Hematopoietic multipotent progenitor cell treated with erythropoietin and hydrocortisone succinate and interleukin-3 and kit ligand, for 15 days (in vitro differentiated cells): ENCODE measurements around the gene CLCN7.

Experiments
- DNase-seq: peaks from one replicate; pipeline ENCODE4 v3.0.0-alpha.2; 2015; ENCODE audit warnings: low spot score

CLCN7 gene, protein sequence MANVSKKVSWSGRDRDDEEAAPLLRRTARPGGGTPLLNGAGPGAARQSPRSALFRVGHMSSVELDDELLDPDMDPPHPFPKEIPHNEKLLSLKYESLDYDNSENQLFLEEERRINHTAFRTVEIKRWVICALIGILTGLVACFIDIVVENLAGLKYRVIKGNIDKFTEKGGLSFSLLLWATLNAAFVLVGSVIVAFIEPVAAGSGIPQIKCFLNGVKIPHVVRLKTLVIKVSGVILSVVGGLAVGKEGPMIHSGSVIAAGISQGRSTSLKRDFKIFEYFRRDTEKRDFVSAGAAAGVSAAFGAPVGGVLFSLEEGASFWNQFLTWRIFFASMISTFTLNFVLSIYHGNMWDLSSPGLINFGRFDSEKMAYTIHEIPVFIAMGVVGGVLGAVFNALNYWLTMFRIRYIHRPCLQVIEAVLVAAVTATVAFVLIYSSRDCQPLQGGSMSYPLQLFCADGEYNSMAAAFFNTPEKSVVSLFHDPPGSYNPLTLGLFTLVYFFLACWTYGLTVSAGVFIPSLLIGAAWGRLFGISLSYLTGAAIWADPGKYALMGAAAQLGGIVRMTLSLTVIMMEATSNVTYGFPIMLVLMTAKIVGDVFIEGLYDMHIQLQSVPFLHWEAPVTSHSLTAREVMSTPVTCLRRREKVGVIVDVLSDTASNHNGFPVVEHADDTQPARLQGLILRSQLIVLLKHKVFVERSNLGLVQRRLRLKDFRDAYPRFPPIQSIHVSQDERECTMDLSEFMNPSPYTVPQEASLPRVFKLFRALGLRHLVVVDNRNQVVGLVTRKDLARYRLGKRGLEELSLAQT

DNA sequence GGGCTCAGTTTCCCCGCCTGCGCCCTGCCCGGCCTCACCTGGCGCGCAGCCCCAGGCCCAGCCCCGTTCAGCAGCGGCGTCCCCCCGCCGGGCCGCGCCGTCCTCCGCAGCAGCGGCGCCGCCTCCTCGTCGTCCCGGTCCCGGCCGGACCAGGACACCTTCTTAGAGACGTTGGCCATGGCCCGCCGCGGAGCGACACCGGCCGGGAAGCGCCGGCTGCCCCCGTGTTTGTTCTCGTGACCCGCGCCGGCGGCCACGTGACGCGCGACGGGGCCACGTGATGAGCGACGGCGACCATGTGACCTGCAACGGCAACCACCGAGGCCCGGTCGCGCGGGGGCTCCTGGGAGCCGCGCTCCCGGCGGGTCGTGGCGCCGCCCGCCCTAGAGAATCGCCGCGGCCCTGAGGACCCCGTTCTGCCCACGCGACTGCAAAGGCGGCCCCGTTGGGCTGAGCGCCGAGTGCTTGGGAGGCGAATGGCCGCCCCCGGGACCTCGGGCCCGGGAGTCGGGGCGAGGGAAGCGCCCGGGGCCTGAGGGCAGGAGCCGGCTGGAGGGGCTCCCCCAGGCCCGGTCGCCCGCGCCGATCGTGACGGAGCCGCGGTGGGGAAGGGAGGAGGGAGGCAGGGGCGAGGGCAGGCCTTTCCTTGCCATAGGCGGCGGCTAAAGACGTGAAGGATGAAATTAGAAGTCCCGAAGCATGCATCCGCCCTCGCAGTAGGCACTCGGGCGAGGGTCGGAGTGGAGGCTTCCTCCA is at the start of gene CLCN7:
CLCN7 (minus strand) TSS at position 233 of the 756 bp plus-strand sequence; CDS start at position 179, 54 bp downstream.
- DNase-seq: peak; percentile 83

GRCh38 chr16:1524366-1524765 is 49.5 kb upstream of the CLCN7 start:
- DNase-seq: no peak

- DNase-seq: no peak
These were observed 48.9 kb upstream of the CLCN7 start for GRCh38 chr16:1523581-1524245.

DNA sequence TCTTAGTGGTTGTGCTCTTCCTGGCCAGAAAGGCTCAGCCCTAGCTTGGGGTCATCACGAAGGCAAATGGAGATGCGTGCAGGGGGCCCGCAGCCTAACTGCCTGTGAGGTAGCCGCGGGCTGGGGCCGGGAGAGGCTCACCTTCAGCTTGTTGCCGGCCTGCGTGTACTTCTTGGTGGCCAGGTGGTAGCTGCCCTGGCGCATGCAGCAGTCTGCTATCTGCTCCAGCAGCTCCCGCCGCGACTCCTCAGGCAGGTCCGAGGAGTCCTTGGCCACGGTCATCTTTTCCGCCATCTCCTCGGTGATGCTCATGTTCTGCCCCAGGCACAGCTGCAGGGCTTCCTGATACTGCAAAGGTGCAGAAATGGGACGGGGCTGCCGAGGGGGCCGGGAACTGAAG is 45.6 kb upstream of the CLCN7 start:
- DNase-seq: no peak

DNA sequence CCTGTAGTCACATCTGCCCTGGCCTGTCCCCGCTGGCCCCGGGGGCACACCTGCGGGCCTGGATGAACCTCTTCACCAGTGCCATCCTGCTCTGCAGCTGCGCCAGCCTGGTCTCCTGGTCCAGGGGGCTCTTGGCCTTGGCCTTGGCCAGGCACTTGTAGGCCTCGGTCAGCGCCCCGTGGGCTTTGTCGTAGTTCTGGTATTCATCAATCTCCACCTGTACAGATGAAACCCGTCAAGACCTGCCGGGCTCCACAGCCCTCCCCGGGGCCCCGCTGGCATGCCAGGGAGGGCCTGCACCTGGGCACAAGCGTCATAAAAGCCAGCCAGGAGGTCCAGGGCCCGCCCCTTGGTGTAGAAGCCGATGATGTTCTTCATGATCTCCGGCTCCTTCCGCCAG is 45.0 kb upstream of the CLCN7 start:
- no peak for DNase-seq

DNA sequence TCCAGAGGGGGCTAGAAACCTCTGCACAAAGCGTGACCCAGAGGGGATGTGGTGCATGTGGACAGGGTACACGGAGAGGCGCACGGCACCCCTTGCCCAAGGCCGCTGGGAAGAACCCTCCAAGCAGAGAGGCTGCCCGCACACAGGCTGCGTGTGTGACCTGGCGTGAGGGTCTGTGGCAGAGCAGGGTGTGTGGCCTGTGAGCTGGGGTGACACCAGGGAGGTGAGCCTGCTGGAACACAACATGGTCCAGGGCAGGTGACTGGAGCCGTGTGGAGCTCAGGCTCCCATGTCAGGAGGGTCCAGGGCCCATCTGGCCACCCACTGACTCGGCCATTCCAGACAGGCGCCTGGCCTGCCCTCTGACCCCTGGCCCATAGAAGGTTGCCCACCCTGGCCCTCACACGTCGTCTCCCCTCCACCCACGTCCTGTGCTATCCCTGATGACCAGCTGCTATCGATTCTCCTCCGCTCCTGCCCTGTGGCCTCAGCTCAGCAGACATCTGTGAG is 43.9 kb upstream of the CLCN7 start:
- no peak for DNase-seq

- no peak for DNase-seq
These were observed 39.7 kb upstream of the CLCN7 start for GRCh38 chr16:1514507-1514906.

DNA sequence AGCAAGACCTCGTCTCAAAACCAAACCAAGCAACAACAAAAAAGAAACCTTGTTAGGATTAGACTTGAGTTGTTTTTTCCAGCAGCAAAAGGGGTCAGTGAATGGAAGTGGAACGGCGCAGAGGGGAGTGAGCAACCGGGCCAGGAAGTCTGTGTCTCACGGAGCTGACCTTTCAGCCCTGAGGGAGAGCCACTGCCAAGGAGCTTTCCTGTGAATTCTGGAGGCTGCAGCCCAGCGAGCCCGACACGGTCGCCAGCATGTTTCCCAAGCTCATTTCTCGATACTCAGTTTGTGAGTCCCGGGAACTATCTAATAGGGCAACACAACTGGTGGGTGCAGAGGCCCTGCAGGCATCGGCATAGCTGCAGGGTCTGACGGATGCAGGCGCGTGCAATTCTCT is 37.9 kb upstream of the CLCN7 start:
- DNase-seq: no peak

- DNase-seq: no peak
These were observed 37.1 kb upstream of the CLCN7 start for GRCh38 chr16:1511662-1512569.

GRCh38 chr16:1510941-1511351 is 36.1 kb upstream of the CLCN7 start:
- no peak for DNase-seq

GRCh38 chr16:1510272-1510671 is 35.4 kb upstream of the CLCN7 start:
- no peak for DNase-seq

DNA sequence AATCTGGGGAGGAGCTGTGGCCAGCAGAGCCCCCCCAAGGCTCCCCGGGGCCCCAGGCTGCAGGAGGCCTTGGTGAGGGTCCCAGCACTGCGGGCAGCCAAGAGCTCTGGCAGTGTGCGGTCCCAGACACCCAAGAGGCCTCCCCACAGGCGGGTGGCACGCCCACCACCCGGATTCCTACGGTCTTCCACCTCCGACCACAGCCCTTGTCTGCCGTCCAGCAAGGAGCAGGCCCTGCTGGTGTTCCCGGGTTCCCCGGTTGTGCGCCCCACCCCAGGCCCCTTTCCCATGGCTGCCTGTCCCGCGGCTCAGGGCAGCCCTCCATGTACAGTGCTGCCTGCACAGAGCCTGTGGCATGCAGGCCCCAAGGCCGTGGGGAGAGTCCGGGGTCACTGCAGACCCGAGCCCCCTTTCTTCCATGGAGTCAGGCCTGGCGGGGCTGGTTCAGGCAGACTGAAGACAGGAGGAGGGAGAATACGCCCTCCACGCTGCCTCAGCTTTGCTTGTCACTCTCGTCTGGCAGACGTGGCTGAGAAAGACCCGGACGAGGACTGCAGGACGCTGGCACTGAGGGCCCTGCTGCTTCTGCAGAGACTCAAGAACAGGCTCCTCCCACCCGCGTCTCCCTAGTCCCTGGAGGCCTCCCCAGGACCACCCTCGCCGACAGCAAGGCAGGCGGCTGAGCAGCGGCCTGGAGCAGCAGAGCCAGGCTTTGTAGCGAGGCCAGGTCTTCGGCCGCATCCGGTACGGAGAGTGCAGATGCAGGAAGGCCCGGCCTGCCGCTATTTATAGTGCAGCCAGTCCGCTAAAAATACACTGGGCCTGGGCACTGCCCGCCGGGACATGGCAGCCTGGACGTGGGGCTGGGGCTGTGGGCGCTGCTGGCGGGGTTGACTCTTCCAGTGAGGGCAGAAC is 34.7 kb upstream of the CLCN7 start:
- DNase-seq: no peak

DNA sequence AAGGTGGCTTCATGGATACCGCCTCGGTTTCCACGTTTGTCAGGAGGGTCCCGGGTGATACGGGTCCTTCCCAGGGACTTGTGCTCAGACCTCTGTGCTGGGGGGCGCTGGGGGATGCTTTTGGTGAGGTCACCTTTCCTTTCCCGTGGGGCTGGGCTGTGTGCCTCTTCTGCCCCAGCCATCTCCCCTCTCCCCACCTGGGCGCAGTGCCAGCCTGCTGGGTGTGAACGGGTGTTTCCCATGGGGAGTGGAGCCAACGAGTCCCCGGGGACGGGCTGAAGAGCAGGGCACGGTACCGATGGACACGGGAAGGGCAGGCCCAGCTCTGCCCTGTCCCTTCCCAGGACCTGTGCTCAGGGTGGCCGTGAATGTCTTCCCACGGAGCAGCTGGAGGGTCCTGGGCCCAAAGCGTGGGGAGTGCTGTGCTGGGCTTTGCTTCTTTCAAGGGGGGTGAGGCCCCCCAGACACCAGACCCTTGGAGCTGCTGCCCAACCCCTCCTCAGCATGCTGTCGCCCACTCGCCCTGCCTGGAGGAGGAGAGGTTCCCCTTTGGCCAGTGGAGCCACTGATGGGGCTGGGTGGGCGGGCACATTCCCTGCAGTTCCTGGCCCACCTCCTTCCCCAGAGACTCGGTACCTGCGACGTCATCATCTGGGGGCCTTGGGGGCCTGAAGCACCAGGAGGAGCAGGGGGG is 33.8 kb upstream of the CLCN7 start:
- no peak for DNase-seq

DNA sequence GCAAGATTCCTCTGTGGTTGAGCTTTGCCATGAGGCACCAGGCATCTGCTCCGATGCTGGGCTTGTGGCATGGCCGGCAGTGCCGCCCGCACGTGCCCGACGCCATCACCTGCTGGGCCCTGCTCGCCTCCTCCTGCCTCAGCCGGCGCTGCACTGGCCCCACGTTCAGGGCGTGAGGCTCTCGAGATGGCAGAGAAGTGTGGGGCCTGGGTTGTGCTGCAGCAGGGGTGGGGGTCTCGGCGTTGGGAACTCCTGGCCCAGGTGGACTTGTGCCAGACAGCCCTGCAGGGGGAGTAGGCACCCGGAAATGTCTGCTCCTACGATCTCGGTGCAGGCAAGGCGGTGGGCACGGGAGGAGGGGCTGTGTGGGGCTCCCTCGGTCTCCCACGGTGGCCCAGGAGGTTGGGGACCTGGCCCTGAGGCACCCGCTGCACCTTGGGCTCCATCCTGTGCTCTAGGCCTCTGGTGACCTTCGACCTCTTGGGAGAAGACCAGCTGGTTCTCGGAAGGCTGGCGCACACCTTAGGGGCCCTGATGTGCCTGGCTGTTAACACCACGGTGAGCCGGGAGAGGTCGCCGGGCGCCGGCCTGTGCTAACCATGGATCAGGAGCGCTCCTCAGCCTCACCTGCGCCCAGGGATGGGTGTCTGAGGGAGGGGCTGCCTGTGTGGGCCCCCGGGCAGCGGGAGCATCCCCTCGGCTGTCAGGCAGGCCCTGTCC is 31.8 kb upstream of the CLCN7 start:
- DNase-seq: no peak

GRCh38 chr16:1505912-1506311 is 31.1 kb upstream of the CLCN7 start:
- no peak for DNase-seq

GRCh38 chr16:1505073-1505844 is 30.4 kb upstream of the CLCN7 start:
- no peak for DNase-seq

DNA sequence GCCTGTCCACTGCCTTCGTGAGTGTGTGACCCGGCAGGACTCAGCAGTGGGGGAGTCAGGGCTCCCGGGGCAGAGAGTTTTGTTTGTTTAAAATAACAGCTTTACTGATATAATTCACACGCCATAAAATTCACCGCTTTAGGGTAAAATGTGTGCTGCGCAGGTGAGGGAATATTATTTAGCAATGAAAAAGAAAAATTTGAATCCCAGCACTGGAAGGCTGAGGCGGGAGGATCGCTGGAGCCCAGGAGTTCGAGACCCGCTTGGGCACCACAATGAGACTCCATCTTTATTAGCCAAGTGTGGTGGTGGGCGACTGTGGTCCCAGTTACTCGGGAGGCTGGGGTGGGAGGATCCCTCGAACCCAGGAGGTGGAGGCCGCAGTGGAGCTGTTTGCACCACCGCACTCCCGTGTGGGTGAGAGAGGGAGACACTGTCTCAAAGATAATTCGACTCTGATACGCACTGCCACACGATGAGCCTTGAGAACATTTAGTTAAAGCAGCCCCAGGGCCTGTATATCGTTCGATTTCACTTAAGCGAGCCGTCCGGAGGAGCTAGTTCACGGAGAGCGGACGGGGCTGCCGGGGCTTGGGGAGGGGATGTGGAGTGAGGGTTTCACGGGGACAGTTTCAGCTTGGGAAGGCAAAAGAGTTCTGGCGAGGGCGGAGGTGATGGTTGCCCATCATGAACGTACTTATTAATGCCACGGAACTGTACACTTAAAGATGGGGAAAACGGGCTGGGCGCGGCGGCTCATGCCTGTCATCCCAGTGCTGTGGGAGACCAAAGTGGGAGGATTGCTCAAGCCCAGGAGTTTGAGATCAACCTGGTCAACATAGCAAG is 28.5 kb upstream of the CLCN7 start:
- DNase-seq: no peak
